Upper lobe of left lung (tissue), 4 donors: ENCODE data around the gene SPANXA2.

Source experiments
- CTCF ChIP-seq, 6 experiments: fragments of 450-650 bp in 4 of 6; fragments of 200-600 bp in 2 of 6; sonication (generic) in 2 of 6; IDR thresholded peaks; one replicate each; pipeline ENCODE4 v1.5.1; 2016 to 2019; ENCODE audit warnings: antibody characterized with exemption in 6 of 6
- EP300 ChIP-seq, 4 donors: sonication (generic); formaldehyde crosslinking; IDR thresholded peaks; one replicate each; pipeline ENCODE4 v1.5.1; 2017; ENCODE audit warnings: antibody characterized with exemption in 4 of 4, control low read depth in 2 of 4
- POLR2A ChIP-seq, 4 donors: fragments of 450-650 bp; IDR thresholded peaks; one replicate each; pipeline ENCODE4 v1.5.1; 2016 to 2017; ENCODE audit warnings: antibody characterized with exemption in 4 of 4, mild to moderate bottlenecking in 2 of 4
- POLR2AphosphoS5 ChIP-seq, 2 donors: sonication (generic); formaldehyde crosslinking; IDR thresholded peaks; one replicate each; pipeline ENCODE4 v1.5.1; 2017; ENCODE audit warnings: antibody characterized with exemption in 2 of 2

- no peak for TF ChIP-seq CTCF (IDR thresholded peaks at IDR 0.05)
- no peak for TF ChIP-seq POLR2A (IDR thresholded peaks at IDR 0.05)
- TF ChIP-seq POLR2AphosphoS5 (IDR thresholded peaks at IDR 0.05): no peak
- TF ChIP-seq EP300 (IDR thresholded peaks at IDR 0.05): no peak
Measured at GRCh38 chrX:141632124-141632523, 42.6 kb downstream of the SPANXA2 start.
